Endothelial cell of umbilical vein (primary cell): ENCODE results near the gene SMIM24. TPM values are rescaled to one million over a fixed set of nuclear protein-coding genes. Genes with fewer than 3 reads are reported as not detected.
"Not testable (repeated sequence)": the region's sequence is repeated elsewhere in the genome, so short reads cannot be mapped to it uniquely, and the experiment has no call there.

ENCODE experiments used
- BruUV-seq: library from RNA; stranded (reverse); fragments of 400-500 nt; replicated peaks from 2 replicates; lab custom pipeline; 2021; lab: Mats Ljungman, UMichigan
- CTCF ChIA-PET: fragments of 300-600, 350-600 bp; sonication (Branson Sonifier 250); formaldehyde crosslinking; loops from one replicate; lab custom pipeline; 2021; ENCODE audit warnings: antibody characterized with exemption, inconsistent platforms; lab: Charles Lee
- POLR2A ChIA-PET: fragments of 300-600, 350-600 bp; sonication (Branson Sonifier 250); formaldehyde crosslinking; loops from one replicate; lab custom pipeline; 2021; ENCODE audit warnings: antibody characterized with exemption, inconsistent platforms; lab: Charles Lee
- DNase-seq: peaks from one replicate; pipeline ENCODE4 v3.0.0-alpha.2; 2011; ENCODE audit warnings: low read depth, low spot score
- FAIRE-seq: peaks from 2 replicates; lab custom pipeline; 2011; peaks lifted over from hg19 to GRCh38; lab: Jason Lieb, UNC
- H2AFZ ChIP-seq: 2 replicates; pipeline ENCODE4 v1.6.0; 2012; ENCODE audit warnings: low read depth, low read length, control low read depth, inconsistent platforms
- H3K27ac ChIP-seq: 2 replicates; pipeline ENCODE4 v1.5.1; 2011; ENCODE audit warnings: low read depth, mild to moderate bottlenecking, control low read depth, low read length, moderate library complexity; ENCODE audit not compliant: insufficient read depth
- H3K27me3 ChIP-seq, 2 experiments: 2 replicates each; pipeline versions ENCODE4 v1.6.0 to v1.6.1; 2011; ENCODE audit warnings: low read length in 2 of 2, mixed read lengths in 1 of 2; ENCODE audit not compliant: control insufficient read depth in 2 of 2, insufficient read depth in 2 of 2
- H3K36me3 ChIP-seq, 2 experiments: 2 replicates in 1 of 2; 3 replicates in 1 of 2; pipeline ENCODE4 v1.5.1; 2011; ENCODE audit warnings: low read length in 2 of 2, mild to moderate bottlenecking in 1 of 2, moderate library complexity in 1 of 2; ENCODE audit not compliant: control insufficient read depth in 2 of 2, insufficient read depth in 2 of 2; ENCODE audit errors: extremely low read depth in 1 of 2
- H3K4me1 ChIP-seq: 3 replicates; pipeline ENCODE4 v1.5.1; 2011; ENCODE audit warnings: mild to moderate bottlenecking, low read length; ENCODE audit not compliant: control insufficient read depth, insufficient read depth; ENCODE audit errors: extremely low read depth
- H3K4me2 ChIP-seq: 2 replicates; pipeline ENCODE4 v1.6.1; 2011; ENCODE audit warnings: low read length, control low read depth, mixed read lengths; ENCODE audit not compliant: insufficient read depth
- H3K4me3 ChIP-seq, 3 experiments: fragments of 200-600 bp in 1 of 3; sonication (generic), shearing (Covaris generic) in 1 of 3; replicated peaks in 1 of 3; 2 replicates each; pipeline ENCODE4 v1.5.1; 2011 to 2016; ENCODE audit warnings: control low read depth in 3 of 3, low read length in 3 of 3, mild to moderate bottlenecking in 2 of 3, inconsistent platforms in 1 of 3, low read depth in 1 of 3, moderate library complexity in 1 of 3; ENCODE audit not compliant: insufficient read depth in 1 of 3
- H3K79me2 ChIP-seq: 2 replicates; pipeline ENCODE4 v1.6.0; 2012; ENCODE audit warnings: low read length, inconsistent platforms; ENCODE audit not compliant: control insufficient read depth, insufficient read depth
- H3K9ac ChIP-seq: replicated peaks from 2 replicates; pipeline ENCODE3; 2011; ENCODE audit warnings: low read length, control low read depth; ENCODE audit not compliant: insufficient read depth; ENCODE audit errors: extremely low read depth
- H3K9me1 ChIP-seq: replicated peaks from 3 replicates; pipeline ENCODE4 v1.6.0; 2011; ENCODE audit warnings: mild to moderate bottlenecking, low read length; ENCODE audit not compliant: control insufficient read depth, insufficient read depth; ENCODE audit errors: extremely low read depth
- H3K9me3 ChIP-seq: replicated peaks from 2 replicates; pipeline ENCODE4 v1.5.1; 2012; ENCODE audit warnings: low read length, inconsistent platforms; ENCODE audit not compliant: control insufficient read depth, insufficient read depth
- H4K20me1 ChIP-seq: replicated peaks from 2 replicates; pipeline ENCODE3; 2011; ENCODE audit warnings: mild to moderate bottlenecking, low read length; ENCODE audit not compliant: control insufficient read depth, insufficient read depth; ENCODE audit errors: extremely low read depth
- CTCF ChIP-seq, 2 donors: IDR thresholded peaks; 1 replicate in 1 of 2; 2 replicates in 1 of 2; pipeline ENCODE4 v1.5.1; 2011; ENCODE audit warnings: low read length in 2 of 2, mild to moderate bottlenecking in 2 of 2, moderate library complexity in 2 of 2, control low read depth in 1 of 2, inconsistent platforms in 1 of 2, low read depth in 1 of 2; ENCODE audit not compliant: insufficient read depth in 1 of 2; ENCODE audit errors: extremely low read depth in 1 of 2
- EZH2 ChIP-seq: IDR thresholded peaks from 2 replicates; pipeline ENCODE4 v1.6.1; 2012; ENCODE audit warnings: borderline replicate concordance, low read depth, mild to moderate bottlenecking, moderate library complexity, low read length, inconsistent platforms; ENCODE audit not compliant: severe bottlenecking
- FOS ChIP-seq: IDR thresholded peaks from 2 replicates; pipeline ENCODE4 v1.6.1; 2011; ENCODE audit warnings: mild to moderate bottlenecking, low read length, moderate library complexity, borderline replicate concordance; ENCODE audit not compliant: insufficient read depth
- MYC ChIP-seq: IDR thresholded peaks from one replicate; pipeline ENCODE4 v1.6.1; 2011; ENCODE audit warnings: mild to moderate bottlenecking, low read depth, low read length
- POLR2AphosphoS5 ChIP-seq: IDR thresholded peaks from 2 replicates; pipeline ENCODE4 v1.6.1; 2012; ENCODE audit warnings: low read depth, mild to moderate bottlenecking, control low read depth, low read length, moderate library complexity; ENCODE audit not compliant: insufficient read depth
- dilution Hi-C: fragments of 300-500 bp; cut with MboI; formaldehyde crosslinking; loops from one replicate; pipeline ENCODE4 v1.15.0; 2019; ENCODE audit warnings: low sequenced_read_pairs; ENCODE audit not compliant: extremely low pct_ligation_motif_present
- intact Hi-C: fragments of 100-400 bp; cut with micrococcal nuclease; formaldehyde crosslinking; loops from one replicate; pipeline ENCODE4 v1.10.0; 2022
- polyA plus RNA-seq, 4 experiments: library from polyadenylated mRNA; depleted of rRNA in 3 of 4; stranded (reverse) in 3 of 4; unstranded in 1 of 4; fragments of >200 nt; gene quantifications; 2 replicates each; pipeline versions ENCODE4 v1.2.1 to v1.2.3, GENCODE V29; 2011 to 2012; ENCODE audit warnings: missing spikeins in 1 of 4
- total RNA-seq: library from RNA; stranded (reverse); gene quantifications from 2 replicates; pipeline ENCODE4 v1.2.3, GENCODE V29; 2021

Gene SMIM24
- total and polyA plus RNA-seq, 2 donors (not counting 3 experiments of a cell fraction or from before 2014, with no cell fraction given) = not detected

- CTCF ChIA-PET = no interaction called here
- FAIRE-seq (no peak), DNase-seq (no peak)
- no peak for TF ChIP-seq FOS
- H3K9me3 ChIP-seq = no peaks in the 10 kb centered on the region
- H3K79me2 ChIP-seq = peaks cover 5% of the 10 kb centered on the region
- H3K36me3 ChIP-seq = peaks cover 5 to 31% of the 10 kb centered on the region in 2 experiments
- H3K27ac ChIP-seq = no peak overlapping the region
- no peak overlapping the region for H3K4me3 ChIP-seq
- BruUV-seq = no TSS peak
- H3K4me2 ChIP-seq = no peak overlapping the region
- dilution Hi-C loops = no loop called here
- no peaks in the 10 kb centered on the region for H3K27me3 ChIP-seq
- H3K9me1 ChIP-seq = no peaks in the 10 kb centered on the region
- H3K9ac ChIP-seq = no peak overlapping the region
- intact Hi-C loops = no loop called here
- POLR2A ChIA-PET = no interaction called here
- H3K4me1 ChIP-seq = peaks cover 33% of the 10 kb centered on the region
- no peaks in the 10 kb centered on the region for H4K20me1 ChIP-seq
- H2AFZ ChIP-seq = no peak overlapping the region
Measured at GRCh38 chr19:3454656-3455392, 25.5 kb downstream of the SMIM24 start.

GRCh38 chr19:3453840-3454239 lies 26.5 kb downstream of the SMIM24 start:
- H2AFZ ChIP-seq = no peak overlapping the region
- H3K9ac ChIP-seq = no peak overlapping the region
- DNase-seq = no peak
- H3K36me3 ChIP-seq = peaks cover 5 to 35% of the 10 kb centered on the region in 2 experiments
- no TSS peak for BruUV-seq
- no peak overlapping the region for H3K4me3 ChIP-seq
- H3K27me3 ChIP-seq = no peaks in the 10 kb centered on the region
- dilution Hi-C loops (no loop called here), intact Hi-C loops (no loop called here)
- no peaks in the 10 kb centered on the region for H3K9me3 ChIP-seq
- H3K27ac ChIP-seq = no peak overlapping the region
- H3K79me2 ChIP-seq = peaks cover 5% of the 10 kb centered on the region
- no peak for FAIRE-seq
- CTCF ChIA-PET = no interaction called here
- peaks cover 24% of the 10 kb centered on the region for H3K4me1 ChIP-seq
- no peak overlapping the region for H3K4me2 ChIP-seq
- POLR2A ChIA-PET = no interaction called here
- TF ChIP-seq EZH2 = no peak
- TF ChIP-seq POLR2AphosphoS5 = no peak
- no peak for TF ChIP-seq CTCF (IDR thresholded peaks at IDR 0.05; ENCODE audit: extremely low read depth in 1 of 2, insufficient read depth in 1 of 2, low read depth in 1 of 2, low read length in 2 of 2)
- TF ChIP-seq MYC = no peak
- no peaks in the 10 kb centered on the region for H4K20me1 ChIP-seq
- H3K9me1 ChIP-seq = no peaks in the 10 kb centered on the region

GRCh38 chr19:3452942-3453214 lies 27.4 kb downstream of the SMIM24 start:
- DNase-seq, H3K27me3 ChIP-seq, H3K27ac ChIP-seq, H3K4me2 ChIP-seq, H3K79me2 ChIP-seq, intact Hi-C loops, CTCF ChIA-PET, H3K9me3 ChIP-seq, H3K9ac ChIP-seq, H3K9me1 ChIP-seq, POLR2A ChIA-PET, H3K4me3 ChIP-seq, FAIRE-seq, BruUV-seq, dilution Hi-C loops, H2AFZ ChIP-seq, H4K20me1 ChIP-seq: not testable (repeated sequence)
- peaks cover 15% of the 10 kb centered on the region for H3K4me1 ChIP-seq
- peaks cover 5 to 41% of the 10 kb centered on the region in 2 experiments for H3K36me3 ChIP-seq
